ENCODE results near the gene ATF1. TPM values are rescaled to one million over a fixed set of nuclear protein-coding genes. Genes with fewer than 3 reads are reported as not detected.
"Not testable (repeated sequence)": the region's sequence is repeated elsewhere in the genome, so short reads cannot be mapped to it uniquely, and the experiment has no call there.

The ATF1 gene
- total RNA-seq, 2 experiments from 2014 or later: 36.4 to 39.1 TPM

- Mint-ChIP-seq H3K4me3 (no peak overlapping the region), H3K9me3 (peaks cover 21% of the 10 kb centered on the region), H3K36me3 (peaks cover 8% of the 10 kb centered on the region), H3K27me3 (peaks cover 5% of the 10 kb centered on the region), H3K4me1 (peaks cover 2% of the 10 kb centered on the region), H3K27ac (no peak overlapping the region)
- POLR2A ChIA-PET: no interaction called here
- no peak for ATAC-seq (ENCODE audit: low read depth)
- no peak for DNase-seq
Observed at GRCh38 chr12:50839042-50839441, 75.1 kb downstream of the ATF1 start.

- Mint-ChIP-seq H3K36me3 (peaks cover 6% of the 10 kb centered on the region), H3K27me3 (peaks cover 2% of the 10 kb centered on the region), H3K27ac (no peak overlapping the region), H3K9me3 (peaks cover 11% of the 10 kb centered on the region), H3K4me1 (peaks cover 2% of the 10 kb centered on the region), H3K4me3 (no peak overlapping the region)
- ATAC-seq (ENCODE audit: low read depth) (no peak), DNase-seq (no peak)
- POLR2A ChIA-PET: no interaction called here
Observed at GRCh38 chr12:50840809-50841487, 77.0 kb downstream of the ATF1 start.

GRCh38 chr12:50841716-50842531 lies 78.0 kb downstream of the ATF1 start:
- H3K9me3 Mint-ChIP-seq: peaks cover 11% of the 10 kb centered on the region
- no peak overlapping the region for H3K27ac Mint-ChIP-seq
- no peak for DNase-seq
- H3K36me3 Mint-ChIP-seq: peaks cover 6% of the 10 kb centered on the region
- H3K4me3 Mint-ChIP-seq: no peak overlapping the region
- H3K4me1 Mint-ChIP-seq: peaks cover 2% of the 10 kb centered on the region
- POLR2A ChIA-PET: no interaction called here
- peaks cover 2% of the 10 kb centered on the region for H3K27me3 Mint-ChIP-seq
- ATAC-seq (ENCODE audit: low read depth): no peak

GRCh38 chr12:50842637-50843493 lies 79.0 kb downstream of the ATF1 start, which contains the start of gene TMPRSS12:
Gene TMPRSS12 (plus strand): TSS chr12:50842926. CDS start chr12:50842965, 39 bp downstream.
- Mint-ChIP-seq H3K4me3 (no peak within 1 kb of the TSS), H3K9me3 (peaks cover 11% of the 10 kb centered on the region), H3K27ac (no peak within 1 kb of the TSS), H3K4me1 (peaks cover 2% of the 10 kb centered on the region), H3K36me3 (peaks cover 6% of the 10 kb centered on the region), H3K27me3 (peaks cover 2% of the 10 kb centered on the region)
- POLR2A ChIA-PET: no interaction called here
- ATAC-seq (ENCODE audit: low read depth): no peak
- no peak for DNase-seq

- Mint-ChIP-seq H3K4me3 (no peak overlapping the region), H3K27ac (no peak overlapping the region), H3K36me3 (peaks cover 6% of the 10 kb centered on the region), H3K27me3 (peaks cover 2% of the 10 kb centered on the region), H3K4me1 (peaks cover 2% of the 10 kb centered on the region), H3K9me3 (peaks cover 11% of the 10 kb centered on the region)
- ATAC-seq (ENCODE audit: low read depth) (no peak), DNase-seq (no peak)
- POLR2A ChIA-PET: no interaction called here
Observed at GRCh38 chr12:50845021-50845647, 81.2 kb downstream of the ATF1 start.

GRCh38 chr12:50848963-50849362 lies 85.1 kb downstream of the ATF1 start:
- H3K4me3 Mint-ChIP-seq: no peak overlapping the region
- no peaks in the 10 kb centered on the region for H3K4me1 Mint-ChIP-seq
- POLR2A ChIA-PET: no interaction called here
- peaks cover 2% of the 10 kb centered on the region for H3K36me3 Mint-ChIP-seq
- peaks cover 2% of the 10 kb centered on the region for H3K9me3 Mint-ChIP-seq
- ATAC-seq (ENCODE audit: low read depth) (no peak), DNase-seq (no peak)
- no peak overlapping the region for H3K27ac Mint-ChIP-seq
- H3K27me3 Mint-ChIP-seq: peaks cover 6% of the 10 kb centered on the region

- H3K27ac Mint-ChIP-seq; DNase-seq; H3K4me1 Mint-ChIP-seq; ATAC-seq (ENCODE audit: low read depth); H3K36me3 Mint-ChIP-seq; POLR2A ChIA-PET; H3K9me3 Mint-ChIP-seq; H3K4me3 Mint-ChIP-seq: not testable (repeated sequence)
- H3K27me3 Mint-ChIP-seq: peaks cover 18% of the 10 kb centered on the region
Observed at GRCh38 chr12:50855218-50855617, 91.3 kb downstream of the ATF1 start.

- H3K4me3 Mint-ChIP-seq; H3K4me1 Mint-ChIP-seq; H3K36me3 Mint-ChIP-seq; POLR2A ChIA-PET; H3K9me3 Mint-ChIP-seq; DNase-seq; H3K27ac Mint-ChIP-seq; ATAC-seq (ENCODE audit: low read depth): not testable (repeated sequence)
- H3K27me3 Mint-ChIP-seq: peaks cover 18% of the 10 kb centered on the region
Observed at GRCh38 chr12:50855679-50856078, 91.8 kb downstream of the ATF1 start.

GRCh38 chr12:50859621-50860310 lies 95.9 kb downstream of the ATF1 start:
- Mint-ChIP-seq H3K4me1 (no peaks in the 10 kb centered on the region), H3K9me3 (peaks cover 5% of the 10 kb centered on the region), H3K27ac (no peak overlapping the region), H3K36me3 (peaks cover 2% of the 10 kb centered on the region), H3K27me3 (peaks cover 4% of the 10 kb centered on the region), H3K4me3 (no peak overlapping the region)
- DNase-seq (no peak), ATAC-seq (ENCODE audit: low read depth) (no peak)
- POLR2A ChIA-PET: no interaction called here

GRCh38 chr12:50862316-50862715 lies 98.4 kb downstream of the ATF1 start:
- Mint-ChIP-seq H3K9me3 (peaks cover 12% of the 10 kb centered on the region), H3K27ac (no peak overlapping the region), H3K36me3 (peaks cover 15% of the 10 kb centered on the region), H3K27me3 (peaks cover 3% of the 10 kb centered on the region), H3K4me1 (peaks cover 4% of the 10 kb centered on the region), H3K4me3 (no peak overlapping the region)
- DNase-seq (no peak), ATAC-seq (ENCODE audit: low read depth) (no peak)
- POLR2A ChIA-PET: no interaction called here

GRCh38 chr12:50865266-50865665 lies 101.4 kb downstream of the ATF1 start:
- H3K4me3 Mint-ChIP-seq: no peak overlapping the region
- DNase-seq (no peak), ATAC-seq (ENCODE audit: low read depth) (no peak)
- no peak overlapping the region for H3K27ac Mint-ChIP-seq
- POLR2A ChIA-PET: no interaction called here
- H3K4me1 Mint-ChIP-seq: peaks cover 17% of the 10 kb centered on the region
- no peaks in the 10 kb centered on the region for H3K27me3 Mint-ChIP-seq
- peaks cover 29% of the 10 kb centered on the region for H3K36me3 Mint-ChIP-seq
- H3K9me3 Mint-ChIP-seq: peaks cover 26% of the 10 kb centered on the region

- H3K27ac Mint-ChIP-seq: peak overlapping the region; percentile 19
- POLR2A ChIA-PET; DNase-seq; H3K27me3 Mint-ChIP-seq; ATAC-seq (ENCODE audit: low read depth): not testable (repeated sequence)
- H3K9me3 Mint-ChIP-seq: peaks cover 26% of the 10 kb centered on the region
- peak overlapping the region; percentile 48 for H3K4me3 Mint-ChIP-seq
- peaks cover 18% of the 10 kb centered on the region for H3K4me1 Mint-ChIP-seq
- peaks cover 31% of the 10 kb centered on the region for H3K36me3 Mint-ChIP-seq
Observed at GRCh38 chr12:50868881-50869280, 105.0 kb downstream of the ATF1 start.
